ENCODE results near the gene ITPRIPL2.

ITPRIPL2 gene

GRCh38 chr16:19093631-19094541 lies 19.9 kb upstream of the ITPRIPL2 start:
- no peak for DNase-seq (ENCODE audit: low read depth in 2 of 2, low spot score in 1 of 2)

GRCh38 chr16:19094542-19095365 lies 19.0 kb upstream of the ITPRIPL2 start:
- DNase-seq (ENCODE audit: low read depth in 2 of 2, low spot score in 1 of 2): no peak

DNA sequence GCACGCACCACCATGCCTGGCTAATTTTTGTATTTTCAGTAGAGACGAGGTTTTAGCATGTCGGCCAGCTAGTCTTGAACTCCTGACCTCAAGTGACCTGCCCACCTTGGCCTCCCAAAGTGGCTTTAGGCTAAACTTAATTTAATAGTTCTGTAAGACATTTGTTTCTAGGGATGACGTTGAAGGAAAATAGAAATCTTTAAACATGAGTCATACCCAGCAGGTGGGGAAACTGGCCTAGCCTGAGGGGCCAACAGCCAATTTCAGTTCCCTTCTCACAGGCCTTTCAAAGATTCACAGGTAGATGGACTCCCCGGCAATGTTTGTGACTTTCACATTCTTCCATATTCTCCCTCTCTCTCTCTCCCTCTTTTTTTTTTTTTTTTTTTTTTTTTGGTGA lies 18.1 kb upstream of the ITPRIPL2 start:
- DNase-seq (ENCODE audit: low read depth in 2 of 2, low spot score in 1 of 2): no peak

DNA sequence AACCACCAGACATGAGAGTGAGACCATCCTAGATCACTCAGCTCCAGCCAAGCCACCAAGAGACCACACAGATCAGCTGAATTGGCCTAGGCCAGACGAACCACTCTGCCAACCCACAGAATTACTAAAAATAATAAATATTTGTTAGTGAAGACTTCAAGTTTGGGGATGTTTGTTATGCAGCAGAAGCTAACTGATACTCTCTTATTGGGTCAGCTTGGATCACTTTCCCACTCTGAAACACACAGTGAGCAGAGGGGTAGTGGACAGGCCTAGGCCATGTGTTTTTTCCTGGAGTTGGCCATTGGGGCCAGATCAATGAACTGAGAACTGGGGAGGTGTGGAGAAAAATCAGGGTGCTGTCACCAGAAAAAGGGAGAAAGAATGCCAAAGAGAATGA lies 15.6 kb upstream of the ITPRIPL2 start:
- no peak for DNase-seq (ENCODE audit: low read depth in 2 of 2, low spot score in 1 of 2)

GRCh38 chr16:19102187-19102872 lies 11.4 kb upstream of the ITPRIPL2 start:
- no peak for DNase-seq (ENCODE audit: low read depth in 2 of 2, low spot score in 1 of 2)

DNA sequence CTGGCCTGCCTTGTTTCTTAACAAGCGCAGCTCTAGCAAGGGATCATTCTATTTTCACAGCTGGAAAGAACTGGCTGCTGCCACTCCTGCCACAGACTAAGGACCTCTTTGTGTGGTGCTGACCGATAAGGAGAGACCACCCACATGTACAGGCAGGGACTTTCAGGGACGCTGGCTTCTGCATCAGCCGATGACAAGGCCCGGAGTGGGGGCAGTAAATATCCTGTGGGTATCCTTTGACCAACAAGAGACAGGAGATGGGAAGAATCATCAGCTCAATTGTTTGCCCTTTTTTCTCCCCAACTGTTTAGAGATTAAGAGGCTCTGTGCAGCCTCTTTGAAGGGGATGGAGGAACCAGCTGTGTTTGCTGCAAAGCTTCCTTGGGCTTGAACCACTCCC lies 9.2 kb upstream of the ITPRIPL2 start:
- no peak for DNase-seq (ENCODE audit: low read depth in 2 of 2, low spot score in 1 of 2)

DNA sequence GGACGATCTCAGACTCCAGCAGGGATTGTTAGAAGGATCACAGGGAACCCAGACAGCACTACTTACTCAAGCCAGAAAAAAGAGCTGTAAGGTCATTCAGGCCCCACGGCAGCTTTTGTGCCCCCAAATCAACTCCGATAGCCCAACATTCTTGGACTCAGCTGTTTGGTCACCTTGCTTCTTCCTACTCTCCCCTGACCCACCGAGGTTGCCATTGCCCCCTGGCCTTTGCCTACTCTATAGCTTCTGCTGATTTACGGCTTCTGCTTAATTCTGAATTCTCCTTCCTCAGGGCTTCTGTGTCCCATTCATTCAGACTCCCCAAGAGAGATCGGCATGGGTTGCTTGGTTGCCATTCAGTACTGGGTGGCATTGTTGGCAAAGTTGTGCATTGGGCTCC lies 8.6 kb upstream of the ITPRIPL2 start:
- DNase-seq (ENCODE audit: low read depth in 2 of 2, low spot score in 1 of 2): no peak

- no peak for DNase-seq (ENCODE audit: low read depth in 2 of 2, low spot score in 1 of 2)
These were observed 7.7 kb upstream of the ITPRIPL2 start for GRCh38 chr16:19105891-19106624.

- no peak for DNase-seq (ENCODE audit: low read depth in 2 of 2, low spot score in 1 of 2)
These were observed 7.1 kb upstream of the ITPRIPL2 start for GRCh38 chr16:19106625-19107020.

- no peak for DNase-seq (ENCODE audit: low read depth in 2 of 2, low spot score in 1 of 2)
These were observed 5.1 kb upstream of the ITPRIPL2 start for GRCh38 chr16:19108409-19109287.

- DNase-seq (ENCODE audit: low read depth in 2 of 2, low spot score in 1 of 2): no peak
These were observed 4.5 kb upstream of the ITPRIPL2 start for GRCh38 chr16:19109288-19109664.

- DNase-seq (ENCODE audit: low read depth in 2 of 2, low spot score in 1 of 2): no peak
These were observed 3.0 kb upstream of the ITPRIPL2 start for GRCh38 chr16:19110537-19111360.

GRCh38 chr16:19112099-19112407 lies 1.7 kb upstream of the ITPRIPL2 start:
- no peak for DNase-seq (ENCODE audit: low read depth in 2 of 2, low spot score in 1 of 2)

DNA sequence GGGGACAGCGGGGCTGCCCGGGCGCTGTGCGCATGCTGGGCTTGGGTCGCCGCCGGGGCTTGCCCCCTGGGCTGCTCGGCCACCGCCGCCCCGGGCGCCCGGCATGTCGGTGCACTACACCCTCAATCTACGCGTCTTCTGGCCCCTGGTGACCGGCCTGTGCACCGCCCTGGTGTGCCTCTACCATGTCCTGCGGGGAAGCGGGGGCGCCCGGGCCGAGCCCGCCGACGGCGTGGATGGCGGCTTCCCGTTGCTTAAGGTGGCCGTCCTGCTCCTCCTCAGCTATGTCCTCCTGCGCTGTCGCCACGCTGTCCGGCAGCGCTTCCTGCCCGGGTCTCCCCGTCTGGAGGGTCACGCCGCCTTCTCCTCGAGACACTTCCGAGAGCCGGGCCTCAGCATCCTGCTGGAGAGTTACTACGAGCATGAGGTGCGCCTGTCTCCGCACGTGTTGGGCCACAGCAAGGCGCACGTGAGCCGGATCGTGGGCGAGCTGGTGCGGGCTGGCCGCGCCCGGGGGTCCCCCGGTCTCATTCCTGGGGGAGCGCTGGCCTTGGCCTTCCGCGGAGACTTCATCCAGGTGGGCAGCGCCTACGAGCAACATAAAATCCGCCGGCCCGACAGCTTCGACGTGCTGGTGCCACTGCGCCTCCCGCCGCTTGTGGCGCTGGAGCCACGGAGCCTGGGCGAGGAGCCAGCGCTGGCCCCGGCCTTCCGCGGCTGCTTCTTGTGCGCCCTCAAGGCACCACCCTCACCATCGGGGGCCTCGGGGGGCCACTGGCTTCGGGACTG lies 789 bp downstream of the ITPRIPL2 start:
- DNase-seq (ENCODE audit: low read depth in 2 of 2, low spot score in 1 of 2): no peak

- no peak for DNase-seq (ENCODE audit: low read depth in 2 of 2, low spot score in 1 of 2)
These were observed 1.6 kb downstream of the ITPRIPL2 start for GRCh38 chr16:19115148-19116021.

DNA sequence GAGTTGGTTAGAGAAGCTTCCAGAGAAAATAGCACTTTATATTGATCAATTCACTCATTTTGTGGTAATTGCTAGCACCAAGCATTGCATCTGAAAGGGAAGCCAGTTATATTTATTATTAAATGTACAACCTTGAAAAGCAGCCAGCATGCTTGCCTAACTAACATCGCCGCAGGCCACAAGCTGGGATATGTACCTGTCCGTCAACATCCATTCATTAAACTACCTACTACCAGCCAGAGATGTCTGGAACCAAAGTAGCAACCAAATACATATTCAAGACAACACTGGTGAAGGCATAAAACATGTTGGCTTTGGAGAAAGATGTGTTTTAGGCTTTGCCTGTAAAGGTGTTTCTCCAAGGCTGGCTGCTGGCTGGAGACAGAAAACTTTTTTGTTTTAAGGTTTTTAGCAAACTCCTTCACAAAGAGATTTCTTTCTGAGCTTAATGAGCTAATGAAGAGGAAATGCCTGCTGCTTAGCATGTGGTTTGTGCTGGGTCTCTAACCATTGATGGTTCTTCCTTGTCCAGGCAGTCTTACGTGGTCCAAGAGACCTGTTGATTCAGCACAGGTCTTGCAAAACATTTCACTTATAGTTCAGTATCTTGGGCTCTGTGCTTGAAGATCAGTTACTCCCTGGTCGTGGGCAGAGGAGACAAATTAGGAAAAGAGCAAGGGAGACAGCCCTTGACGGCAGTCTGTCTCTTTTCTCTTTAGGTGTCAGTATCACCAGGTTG lies 3.1 kb downstream of the ITPRIPL2 start:
- DNase-seq (ENCODE audit: low read depth in 2 of 2, low spot score in 1 of 2): no peak

DNA sequence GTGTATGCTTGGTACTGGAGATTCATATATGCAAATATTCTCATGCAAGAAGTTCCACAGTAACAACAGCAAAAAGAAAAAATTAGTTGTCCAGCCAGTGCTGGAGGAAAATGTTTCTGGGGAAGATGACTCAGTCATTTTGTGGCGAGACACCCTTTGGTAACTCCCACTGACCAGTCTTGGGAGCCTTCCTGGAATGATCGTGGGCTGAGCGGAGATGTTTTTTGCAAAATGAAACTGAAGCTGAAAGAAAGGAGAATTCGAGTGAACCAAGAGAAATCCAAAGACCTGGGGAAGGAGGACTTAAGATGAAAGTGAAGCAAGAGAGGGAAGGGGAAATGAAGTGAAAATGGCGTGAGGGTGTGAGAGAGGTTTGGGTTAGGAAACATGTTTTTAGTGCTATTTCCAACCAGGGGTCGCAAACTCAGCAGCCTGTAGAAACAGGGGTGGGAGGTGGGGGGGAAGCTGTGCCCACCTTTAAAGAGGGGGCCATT lies 5.2 kb downstream of the ITPRIPL2 start:
- no peak for DNase-seq (ENCODE audit: low read depth in 2 of 2, low spot score in 1 of 2)

Data from stimulated activated CD8-positive, alpha-beta memory T cell treated with anti-CD3 and anti-CD28 coated beads, Interleukin-4, amount 100 ng/mL, for 4 hours (primary cell).